ENCODE measurements around the gene ACTMAP.

GRCh38 chr19:40704491-40705361 lies 45.6 kb downstream of the ACTMAP start:
- TF ChIP-seq POLR2A (IDR thresholded peaks at IDR 0.05; ENCODE audit: low read depth, low read length) (no peak), TAF1 (IDR thresholded peaks at IDR 0.05; ENCODE audit: borderline replicate concordance, low read depth, low read length) (no peak), POLR2AphosphoS5 (IDR thresholded peaks at IDR 0.05; ENCODE audit: low read depth, low read length) (no peak)

Data from GM12892 (cell line).